GM12878 (cell line): ENCODE results near the gene ELMO3. TPM values are rescaled to one million over a fixed set of nuclear protein-coding genes. Genes with fewer than 3 reads are reported as not detected.
A peak's percentile ranks its signal among the peaks of the same experiment; 100 is the strongest.

ENCODE experiments used
- ATAC-seq: fragments of 200-7000 bp; cut with Tn5 transposase; 3 replicates; pipeline ENCODE4 v1.9.1; 2020; ENCODE audit warnings: mild to moderate bottlenecking, moderate library complexity
- BruUV-seq: library from RNA; stranded (reverse); fragments of 400-500 nt; replicated peaks from 2 replicates; lab custom pipeline; 2021; lab: Mats Ljungman, UMichigan
- CTCF ChIA-PET: fragments of 300-600 bp; sonication (Branson Sonifier 250); formaldehyde crosslinking; extraction: SDS; loops from one replicate; lab custom pipeline; 2021; ENCODE audit warnings: inconsistent platforms; lab: Yijun Ruan, JAX
- POLR2A ChIA-PET: fragments of 350-600 bp; formaldehyde crosslinking; extraction: SDS; loops from one replicate; lab custom pipeline; 2021; ENCODE audit warnings: inconsistent platforms; lab: Charles Lee
- RAD21 ChIA-PET: fragments of 300-600 bp; sonication (Branson Sonifier 250); formaldehyde crosslinking; loops from one replicate; lab custom pipeline; 2023; ENCODE audit warnings: antibody characterized with exemption; ENCODE audit not compliant: unreplicated experiment; lab: Charles Lee
- SMC1A ChIA-PET: fragments of 300-600 bp; sonication (Branson Sonifier 250); formaldehyde crosslinking; loops from one replicate; lab custom pipeline; 2023; ENCODE audit not compliant: unreplicated experiment, uncharacterized antibody; lab: Charles Lee
- DNase-seq: peaks from one replicate; pipeline ENCODE4 v3.0.0-alpha.2; 2011; ENCODE audit warnings: low read depth, low spot score
- FAIRE-seq: peaks from 3 replicates; lab custom pipeline; 2011; peaks lifted over from hg19 to GRCh38; lab: Jason Lieb, UNC
- H2AFZ ChIP-seq: 2 replicates; pipeline ENCODE4 v1.6.0; 2011; ENCODE audit warnings: low read depth, low read length, control low read depth; ENCODE audit not compliant: control insufficient read depth
- H3K27ac ChIP-seq: 2 replicates; pipeline ENCODE4 v1.5.1; 2011; ENCODE audit warnings: control low read depth; ENCODE audit not compliant: control insufficient read depth, insufficient read depth
- H3K27me3 ChIP-seq, 2 experiments: replicated peaks in 1 of 2; 2 replicates each; pipeline versions ENCODE4 v1.6.0 to v1.6.1; 2011; ENCODE audit warnings: low read length in 1 of 2; ENCODE audit not compliant: control insufficient read depth in 2 of 2, insufficient read depth in 2 of 2
- H3K36me3 ChIP-seq, 2 experiments: 2 replicates each; pipeline ENCODE4 v1.5.1; 2011; ENCODE audit warnings: low read length in 1 of 2; ENCODE audit not compliant: control insufficient read depth in 2 of 2, insufficient read depth in 2 of 2
- H3K4me1 ChIP-seq: 2 replicates; pipeline ENCODE4 v1.6.1; 2011; ENCODE audit warnings: mild to moderate bottlenecking, low read length, moderate library complexity, mixed read lengths; ENCODE audit not compliant: control insufficient read depth, insufficient read depth
- H3K4me2 ChIP-seq: 2 replicates; pipeline ENCODE4 v1.6.0; 2011; ENCODE audit warnings: control low read depth; ENCODE audit not compliant: control insufficient read depth, insufficient read depth
- H3K4me3 ChIP-seq: fragments of 200-600 bp; sonication (generic); 2 replicates; pipeline ENCODE4 v1.5.1; 2016
- H3K79me2 ChIP-seq: 2 replicates; pipeline ENCODE4 v1.6.0; 2011; ENCODE audit warnings: low read length; ENCODE audit not compliant: control insufficient read depth, insufficient read depth
- H3K9ac ChIP-seq: 2 replicates; pipeline ENCODE4 v1.8.0; 2011; ENCODE audit warnings: low read length, control low read depth, mixed read lengths; ENCODE audit not compliant: control insufficient read depth, insufficient read depth
- H3K9me3 ChIP-seq: replicated peaks from 3 replicates; pipeline ENCODE4 v1.5.1; 2011; ENCODE audit warnings: mild to moderate bottlenecking, low read length; ENCODE audit not compliant: control insufficient read depth, insufficient read depth
- H4K20me1 ChIP-seq: 2 replicates; pipeline ENCODE4 v1.6.0; 2011; ENCODE audit not compliant: control insufficient read depth, insufficient read depth
- EGR1 ChIP-seq, 2 experiments: IDR thresholded peaks; 1 replicate in 1 of 2; 2 replicates in 1 of 2; pipeline ENCODE4 v1.6.1; 2011 to 2012; ENCODE audit warnings: low read depth in 2 of 2, low read length in 2 of 2, borderline replicate concordance in 1 of 2, mild to moderate bottlenecking in 1 of 2, moderate library complexity in 1 of 2
- HDAC2 ChIP-seq: fragments of 200-600 bp; sonication (generic); IDR thresholded peaks from 2 replicates; pipeline ENCODE4 v1.6.1; 2017
- POLR2A ChIP-seq: IDR thresholded peaks from 2 replicates; pipeline ENCODE4 v1.6.1; 2011; ENCODE audit warnings: low read depth, mild to moderate bottlenecking, low read length
- SREBF1 ChIP-seq: IDR thresholded peaks from 2 replicates; pipeline ENCODE4 v1.6.1; 2012; ENCODE audit warnings: mild to moderate bottlenecking, low read length
- ZBTB33 ChIP-seq: fragments of 450-650 bp; IDR thresholded peaks from 2 replicates; pipeline ENCODE4 v1.6.1; 2017; ENCODE audit warnings: mild to moderate bottlenecking
- ZNF687 ChIP-seq: fragments of 450-650 bp; IDR thresholded peaks from 2 replicates; pipeline ENCODE4 v1.6.1; 2017; ENCODE audit warnings: mild to moderate bottlenecking, moderate library complexity
- WGBS: methylation state at CpG from one replicate; pipeline ENCODE4 v1.1.6; 2016; ENCODE audit warnings: low lambda C conversion rate; ENCODE audit not compliant: insufficient replicate concordance, insufficient coverage; ENCODE audit errors: missing lambda C conversion rate; 5-methylcytosine and 5-hydroxymethylcytosine counted together
- in situ Hi-C: fragments of 300-500 bp; cut with MboI; formaldehyde crosslinking; loops from 9 replicates; pipeline ENCODE4 v1.14.3; 2018; ENCODE audit warnings: mixed read lengths
- intact Hi-C: fragments of 100-400 bp; cut with micrococcal nuclease; formaldehyde crosslinking; loops from one replicate; pipeline ENCODE4 v1.14.2; 2022; ENCODE audit not compliant: unreplicated experiment
- polyA plus RNA-seq, 11 experiments: library from polyadenylated mRNA; depleted of rRNA in 4 of 11; unstranded in 6 of 11; stranded (reverse) in 5 of 11; fragments of >200 nt; fragmentation: Nextera tagmentation in 4 of 11; fragmentation: Illumina TruSeq in 1 of 11; extraction: Ambion mirVana in 4 of 11; extraction: Trizol in 1 of 11; gene quantifications; 1 replicate in 1 of 11; 2 replicates in 10 of 11; pipeline versions ENCODE4 v1.2.1 to v1.2.3, GENCODE V29; 2011 to 2016; ENCODE audit warnings: inconsistent platforms in 2 of 11, missing spikeins in 2 of 11, low read depth in 1 of 11
- total RNA-seq, 4 experiments: library from RNA; depleted of rRNA in 3 of 4; stranded (reverse); fragments of >200 nt in 3 of 4; fragmentation: Illumina TruSeq in 1 of 4; extraction: Trizol in 1 of 4; gene quantifications; 2 replicates each; pipeline versions ENCODE4 v1.2.1 to v1.2.3, GENCODE V29; 2013 to 2021

The ELMO3 gene
- total and polyA plus RNA-seq, 10 of the 15 experiments (the other 5 are each of a cell fraction or from before 2014, with no cell fraction given), result 0.05 to 4.7 (median 0.96) TPM; not detected in 1

GRCh38 chr16:67149276-67150046 lies 49.5 kb upstream of the ELMO3 start:
- SMC1A ChIA-PET, result no interaction called here
- Histone ChIP-seq H3K4me1 (no peaks in the 10 kb centered on the region; the same call in 1 of the 2 replicates), H3K79me2 (no peaks in the 10 kb centered on the region), H2AFZ (no peak overlapping the region), H3K36me3 (peaks cover 19 to 21% of the 10 kb centered on the region in 2 experiments; a peak in 3 of 4 replicates), H4K20me1 (no peaks in the 10 kb centered on the region), H3K27ac (no peak overlapping the region), H3K9ac (no peak overlapping the region), H3K9me3 (no peaks in the 10 kb centered on the region), H3K4me3 (no peak overlapping the region), H3K27me3 (no peaks in the 10 kb centered on the region), H3K4me2 (peak overlapping the region; percentile 86; the same call in 1 of the 2 replicates)
- 96% methylated on average over 73 of the region's 77 CpGs for WGBS
- ATAC-seq, result no peak
- no peak for DNase-seq
- FAIRE-seq, result no peak
- in situ Hi-C loops, result loop anchor here (5.0 to 10.0 kb wide), 2 partner anchors 132 to 175 kb away; no protein-coding TSS in a partner anchor
- intact Hi-C loops, result loop anchor here (2.0 kb wide), 1 partner anchor 131 kb away; no protein-coding TSS in a partner anchor
- BruUV-seq, result no TSS peak
- CTCF ChIA-PET, result no interaction called here
- RAD21 ChIA-PET, result no interaction called here
- POLR2A ChIA-PET, result no interaction called here
- TF ChIP-seq SREBF1, result no peak
- peak; percentile 30; the same call in 1 of the 2 replicates for TF ChIP-seq POLR2A

- Histone ChIP-seq H2AFZ (peak overlapping the region; percentile 80), H3K4me1 (no peaks in the 10 kb centered on the region; the same call in 1 of the 2 replicates), H3K79me2 (no peaks in the 10 kb centered on the region), H3K27ac (peak overlapping the region; percentile 25; the same call in 1 of the 2 replicates), H3K9me3 (no peaks in the 10 kb centered on the region), H4K20me1 (no peaks in the 10 kb centered on the region), H3K36me3 (peaks cover 14 to 16% of the 10 kb centered on the region in 2 experiments; a peak in 3 of 4 replicates), H3K9ac (peak overlapping the region; percentile 64; the same call in 1 of the 2 replicates), H3K4me3 (peak overlapping the region; percentile 74), H3K4me2 (peak overlapping the region; percentile 86), H3K27me3 (no peaks in the 10 kb centered on the region)
- BruUV-seq, result no TSS peak
- in situ Hi-C loops, result loop anchor here (5.0 to 10.0 kb wide), 2 partner anchors 133 to 175 kb away; no protein-coding TSS in a partner anchor
- intact Hi-C loops, result loop anchor here (2.0 kb wide), 1 partner anchor 131 kb away; no protein-coding TSS in a partner anchor
- CTCF ChIA-PET, result interaction anchor here (1.0 to 10.0 kb wide), 9 partner anchors 9 to 189 kb away, joined by 3 to 98 read pairs (median 5); partner anchors contain the start of genes CES3, FBXL8 and NOL3
- RAD21 ChIA-PET, result interaction anchor here (0.9 to 2.5 kb wide), 4 partner anchors 11 to 133 kb away, joined by 3 to 14 read pairs (median 4); no protein-coding TSS in a partner anchor
- SMC1A ChIA-PET, result interaction anchor here (0.5 to 2.0 kb wide), 5 partner anchors 10 to 188 kb away, joined by 3 to 8 read pairs (median 4); no protein-coding TSS in a partner anchor
- peak; percentile 23 for ATAC-seq
- no peak for FAIRE-seq
- 27% methylated on average over 65 of the region's 94 CpGs for WGBS
- no peak for DNase-seq
- POLR2A ChIA-PET, result interaction anchor here (1.0 to 1.2 kb wide), 3 partner anchors 9 to 120 kb away, joined by 3 to 5 read pairs (median 4); partner anchors contain the start of gene TRADD
- peak; percentile 59; the same call in 1 of the 2 replicates for TF ChIP-seq ZBTB33
- TF ChIP-seq EGR1 (IDR thresholded peaks at IDR 0.05; ENCODE audit: borderline replicate concordance in 1 of 2, low read depth in 2 of 2, low read length in 2 of 2), result peak in 1 of 2 experiments; percentile 55; a peak in 1 of 3 replicates
- TF ChIP-seq HDAC2, result no peak
- TF ChIP-seq ZNF687, result 0 out of 2 replicates have a peak, but pooled peaks have one; percentile 27
Observed at GRCh38 chr16:67150047-67150832, 48.7 kb upstream of the ELMO3 start.
